MM.1S (cell line): ENCODE results near the gene MUC3A.

Experiments used
- DNase-seq: peaks from one replicate; pipeline ENCODE4 v3.0.0-alpha.2; 2015
- H2AFZ ChIP-seq: fragments of 300-600 bp; sonication (generic); 2 replicates; pipeline ENCODE4 v1.6.0; 2016; ENCODE audit warnings: antibody characterized with exemption, low read length
- H3F3A ChIP-seq: fragments of 300-600 bp; sonication (generic); 2 replicates; pipeline ENCODE4 v1.6.1; 2016; ENCODE audit warnings: mild to moderate bottlenecking, antibody characterized with exemption, low read length, moderate library complexity, mixed read lengths; ENCODE audit not compliant: insufficient read depth
- H3K27ac ChIP-seq: fragments of 300-600 bp; sonication (generic); 2 replicates; pipeline ENCODE4 v1.5.1; 2016; ENCODE audit warnings: mild to moderate bottlenecking, low read length
- H3K27me3 ChIP-seq: fragments of 300-600 bp; sonication (generic); replicated peaks from 2 replicates; pipeline ENCODE4 v1.6.0; 2016; ENCODE audit warnings: low read length; ENCODE audit not compliant: insufficient read depth
- H3K36me3 ChIP-seq: fragments of 300-600 bp; sonication (generic); replicated peaks from 2 replicates; pipeline ENCODE4 v1.6.1; 2016; ENCODE audit warnings: mild to moderate bottlenecking, low read length, mixed read lengths; ENCODE audit not compliant: insufficient read depth
- H3K4me1 ChIP-seq: fragments of 300-600 bp; sonication (generic); 2 replicates; pipeline ENCODE4 v1.6.1; 2016; ENCODE audit warnings: low read length, mixed read lengths
- H3K4me2 ChIP-seq: fragments of 300-600 bp; sonication (generic); 2 replicates; pipeline ENCODE4 v1.6.0; 2016; ENCODE audit warnings: low read depth, low read length
- H3K4me3 ChIP-seq: fragments of 300-600 bp; sonication (generic); 2 replicates; pipeline ENCODE4 v1.5.1; 2016; ENCODE audit warnings: low read length, mixed read lengths
- H3K79me2 ChIP-seq: fragments of 300-600 bp; sonication (generic); 2 replicates; pipeline ENCODE4 v1.6.1; 2016; ENCODE audit warnings: mixed run types, low read length, mixed read lengths
- H3K9ac ChIP-seq: fragments of 300-600 bp; sonication (generic); 2 replicates; pipeline ENCODE4 v1.6.1; 2016; ENCODE audit warnings: low read length, mixed read lengths
- H3K9me2 ChIP-seq: fragments of 300-600 bp; sonication (generic); replicated peaks from 2 replicates; pipeline ENCODE4 v1.6.1; 2016; ENCODE audit warnings: mild to moderate bottlenecking, low read length, mixed read lengths; ENCODE audit not compliant: insufficient read depth
- H3K9me3 ChIP-seq: fragments of 300-600 bp; sonication (generic); replicated peaks from 2 replicates; pipeline ENCODE4 v1.6.1; 2016; ENCODE audit warnings: mild to moderate bottlenecking, low read length, mixed read lengths; ENCODE audit not compliant: insufficient read depth
- H4K20me1 ChIP-seq: fragments of 300-600 bp; sonication (generic); 2 replicates; pipeline ENCODE4 v1.6.1; 2016; ENCODE audit warnings: mild to moderate bottlenecking, low read length, moderate library complexity, mixed read lengths; ENCODE audit not compliant: insufficient read depth
- CTCF ChIP-seq: fragments of 300-600 bp; sonication (generic); IDR thresholded peaks from 2 replicates; pipeline ENCODE4 v1.5.1; 2016; ENCODE audit warnings: antibody characterized with exemption, low read length, mixed read lengths
- EZH2 ChIP-seq: fragments of 300-600 bp; sonication (generic); optimal IDR thresholded peaks from 2 replicates; pipeline ENCODE3; 2017; ENCODE audit warnings: low read depth, mild to moderate bottlenecking, antibody characterized with exemption, low read length, mixed read lengths
- EZH2phosphoT487 ChIP-seq: fragments of 300-600 bp; sonication (generic); IDR thresholded peaks from 2 replicates; pipeline ENCODE4 v1.6.1; 2018; ENCODE audit warnings: antibody characterized with exemption, low read length

MUC3A gene

GRCh38 chr7:100968031-100968430, 18.7 kb downstream of the MUC3A start:
- Histone ChIP-seq H3F3A (no peaks in the 10 kb centered on the region), H3K27ac (no peak overlapping the region), H3K9me3 (no peaks in the 10 kb centered on the region), H2AFZ (no peak overlapping the region), H3K9ac (no peak overlapping the region), H3K79me2 (no peaks in the 10 kb centered on the region), H3K9me2 (no peaks in the 10 kb centered on the region), H3K4me1 (no peaks in the 10 kb centered on the region), H3K4me3 (no peak overlapping the region), H3K4me2 (no peak overlapping the region), H3K36me3 (no peaks in the 10 kb centered on the region), H3K27me3 (peaks cover 79% of the 10 kb centered on the region), H4K20me1 (no peaks in the 10 kb centered on the region)
- TF ChIP-seq EZH2phosphoT487 = no peak
- TF ChIP-seq EZH2 = no peak
- no peak for TF ChIP-seq CTCF
- no peak for DNase-seq

- no peaks in the 10 kb centered on the region for H4K20me1 ChIP-seq
- H3K4me3 ChIP-seq = no peak overlapping the region
- H3K27ac ChIP-seq = no peak overlapping the region
- TF ChIP-seq EZH2phosphoT487 = no peak
- no peak for TF ChIP-seq CTCF
- no peak for TF ChIP-seq EZH2
- no peak overlapping the region for H3K9ac ChIP-seq
- no peaks in the 10 kb centered on the region for H3F3A ChIP-seq
- no peaks in the 10 kb centered on the region for H3K9me2 ChIP-seq
- no peaks in the 10 kb centered on the region for H3K4me1 ChIP-seq
- no peak for DNase-seq
- no peak overlapping the region for H2AFZ ChIP-seq
- no peak overlapping the region for H3K4me2 ChIP-seq
- H3K27me3 ChIP-seq = peaks cover 75% of the 10 kb centered on the region
- no peaks in the 10 kb centered on the region for H3K36me3 ChIP-seq
- no peaks in the 10 kb centered on the region for H3K79me2 ChIP-seq
- no peaks in the 10 kb centered on the region for H3K9me3 ChIP-seq
These were observed 19.3 kb downstream of the MUC3A start for GRCh38 chr7:100968650-100969049.

GRCh38 chr7:100969066-100969615, 19.8 kb downstream of the MUC3A start, which contains the start of gene MUC12:
Gene MUC12, plus strand, starts transcription at chr7:100969565. Its CDS starts 58 bp downstream, at chr7:100969623.
- no peaks in the 10 kb centered on the region for H3K4me1 ChIP-seq
- H3K4me3 ChIP-seq = no peak within 1 kb of the TSS
- no peak for DNase-seq
- no peaks in the 10 kb centered on the region for H3K9me2 ChIP-seq
- no peaks in the 10 kb centered on the region for H3K36me3 ChIP-seq
- no peak within 1 kb of the TSS for H3K9ac ChIP-seq
- no peak within 1 kb of the TSS for H3K27ac ChIP-seq
- no peaks in the 10 kb centered on the region for H3K79me2 ChIP-seq
- no peaks in the 10 kb centered on the region for H3K9me3 ChIP-seq
- H3F3A ChIP-seq = no peaks in the 10 kb centered on the region
- no peak within 1 kb of the TSS for H2AFZ ChIP-seq
- H3K4me2 ChIP-seq = no peak within 1 kb of the TSS
- H4K20me1 ChIP-seq = no peaks in the 10 kb centered on the region
- TF ChIP-seq EZH2 (no peak), CTCF (no peak), EZH2phosphoT487 (no peak)
- H3K27me3 ChIP-seq = peaks cover 71% of the 10 kb centered on the region
